ENCODE data around the gene IQCH.

The IQCH gene

DNA sequence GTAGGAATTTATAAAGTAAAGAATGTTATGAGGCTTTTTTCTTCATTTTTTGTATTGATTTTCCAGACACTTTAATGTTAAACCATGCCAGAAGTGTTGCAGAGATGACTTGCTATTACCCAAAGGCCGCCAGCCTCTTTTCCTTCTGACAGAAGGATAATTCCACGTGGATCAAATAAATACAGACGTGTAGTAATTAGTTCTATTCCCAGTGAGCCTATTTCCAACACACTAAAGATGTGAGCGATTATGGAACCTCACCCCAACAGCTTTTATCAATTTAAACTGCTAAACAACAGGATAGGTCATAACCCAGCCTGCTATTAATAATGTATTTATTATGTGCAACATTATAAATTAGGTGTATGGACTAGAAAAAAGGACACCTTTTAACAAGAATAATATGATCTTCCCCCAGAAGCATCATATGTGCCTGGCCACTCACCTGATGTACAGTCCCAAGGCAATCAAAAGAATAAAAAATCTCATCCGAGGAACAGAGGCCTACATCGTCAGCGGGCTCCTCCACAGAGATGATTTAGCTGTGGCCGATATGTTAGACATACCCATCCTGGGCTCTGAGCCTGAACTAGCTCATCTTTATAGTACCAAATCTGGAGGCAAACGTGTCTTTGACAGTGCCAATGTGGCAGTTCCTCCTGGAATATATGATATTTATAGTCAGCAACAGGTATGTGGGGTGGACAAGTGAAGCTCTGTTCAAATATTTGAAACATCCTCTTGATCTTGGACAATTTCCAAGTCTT, 140.5 kb downstream of the IQCH start:
- no peak for DNase-seq (ENCODE audit: low read depth in 2 of 2)

DNA sequence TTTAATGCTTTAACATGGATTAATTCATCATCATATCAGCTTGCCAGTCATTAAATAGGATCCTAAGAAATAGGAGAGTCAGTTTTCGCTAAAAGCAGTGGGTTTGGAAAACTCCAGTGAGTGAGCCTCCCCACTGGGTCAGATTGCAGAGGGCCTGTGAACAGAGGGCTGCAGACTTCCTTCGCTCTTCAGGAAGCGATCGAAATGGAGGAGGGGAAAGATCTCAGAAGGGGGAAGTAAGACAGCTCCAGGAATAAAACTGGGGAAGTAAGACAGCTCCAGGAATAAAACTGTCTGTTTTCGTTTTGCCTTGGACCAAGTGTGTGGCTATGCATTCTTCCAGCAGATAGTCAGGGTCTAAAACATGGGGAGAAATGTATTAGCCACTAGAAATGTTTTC, 141.5 kb downstream of the IQCH start:
- DNase-seq (ENCODE audit: low read depth in 2 of 2): no peak

DNA sequence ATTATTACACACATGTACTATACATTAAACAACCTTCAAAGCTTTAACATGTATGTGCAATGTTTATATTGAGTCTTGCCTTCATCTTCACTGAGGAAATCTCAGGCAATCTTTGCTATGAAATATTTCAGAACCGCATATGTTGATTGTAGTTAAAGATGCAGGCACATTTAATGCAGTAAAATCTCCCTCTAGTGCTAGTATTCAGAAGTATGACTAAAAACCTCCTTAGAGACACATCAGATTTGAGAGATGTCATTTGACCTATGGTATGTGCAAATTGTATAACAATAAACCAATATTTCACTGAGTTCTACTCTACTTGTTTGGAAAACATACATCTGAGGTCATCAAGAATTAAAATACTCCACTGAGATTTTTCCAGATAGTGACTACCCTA, 142.6 kb downstream of the IQCH start:
- DNase-seq (ENCODE audit: low read depth in 2 of 2): no peak

DNA sequence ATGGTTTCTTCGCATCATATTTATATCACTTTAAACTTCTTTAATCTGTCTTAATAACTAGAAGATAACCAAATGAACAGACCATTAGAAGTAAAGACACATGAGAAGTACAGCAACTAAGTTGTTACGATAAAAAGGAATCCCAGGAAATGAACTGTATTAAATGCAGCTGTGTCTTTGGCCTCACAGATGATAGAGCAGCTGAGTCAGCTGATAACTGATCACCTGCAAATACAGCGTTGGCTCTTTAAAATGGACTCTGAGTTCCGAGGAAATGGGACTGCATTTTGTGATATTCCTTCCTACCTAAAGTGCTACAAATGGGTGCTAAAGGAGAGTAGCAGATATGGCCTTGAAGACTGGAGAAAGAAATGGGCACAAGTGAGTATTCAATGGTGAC, 145.3 kb downstream of the IQCH start:
- DNase-seq (ENCODE audit: low read depth in 2 of 2): no peak

DNA sequence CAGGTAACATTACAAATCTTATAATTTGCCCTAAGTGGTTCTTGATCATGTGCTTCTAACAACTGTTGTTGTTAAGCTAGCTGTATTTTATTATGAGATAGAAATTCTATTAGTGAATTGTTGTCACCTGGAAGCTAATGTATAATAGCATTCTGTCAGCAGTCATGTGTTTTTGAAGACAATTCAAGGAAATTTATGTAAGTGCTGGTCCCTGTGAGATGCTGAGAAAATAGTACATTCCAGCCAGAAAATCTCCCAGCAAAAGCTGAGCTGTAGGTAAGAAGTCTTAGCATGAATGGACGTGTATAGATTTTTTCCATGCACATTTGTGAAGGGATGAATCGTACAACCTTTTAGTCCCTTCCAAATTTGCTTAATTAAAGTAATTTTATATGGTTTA, 146.3 kb downstream of the IQCH start:
- no peak for DNase-seq (ENCODE audit: low read depth in 2 of 2)

DNA sequence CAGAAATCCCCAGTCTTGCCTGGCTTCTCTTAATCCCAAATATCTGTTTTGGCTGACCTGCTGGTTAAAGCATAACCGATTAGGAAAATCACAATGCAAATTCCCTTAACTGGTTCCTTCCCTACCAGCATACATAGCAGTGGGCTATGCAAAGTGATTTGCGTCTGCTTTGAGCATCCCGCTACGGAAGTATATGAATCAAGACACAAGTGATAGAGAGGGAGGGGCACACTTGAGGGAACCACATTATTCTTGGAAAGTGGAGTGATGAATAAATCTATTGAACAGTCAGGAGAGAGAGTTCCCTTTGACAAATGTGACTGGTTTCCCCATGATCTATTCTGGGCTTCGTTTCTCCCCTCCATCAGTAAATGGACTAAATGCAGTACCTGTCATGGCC, 146.8 kb downstream of the IQCH start:
- DNase-seq (ENCODE audit: low read depth in 2 of 2): no peak

DNA sequence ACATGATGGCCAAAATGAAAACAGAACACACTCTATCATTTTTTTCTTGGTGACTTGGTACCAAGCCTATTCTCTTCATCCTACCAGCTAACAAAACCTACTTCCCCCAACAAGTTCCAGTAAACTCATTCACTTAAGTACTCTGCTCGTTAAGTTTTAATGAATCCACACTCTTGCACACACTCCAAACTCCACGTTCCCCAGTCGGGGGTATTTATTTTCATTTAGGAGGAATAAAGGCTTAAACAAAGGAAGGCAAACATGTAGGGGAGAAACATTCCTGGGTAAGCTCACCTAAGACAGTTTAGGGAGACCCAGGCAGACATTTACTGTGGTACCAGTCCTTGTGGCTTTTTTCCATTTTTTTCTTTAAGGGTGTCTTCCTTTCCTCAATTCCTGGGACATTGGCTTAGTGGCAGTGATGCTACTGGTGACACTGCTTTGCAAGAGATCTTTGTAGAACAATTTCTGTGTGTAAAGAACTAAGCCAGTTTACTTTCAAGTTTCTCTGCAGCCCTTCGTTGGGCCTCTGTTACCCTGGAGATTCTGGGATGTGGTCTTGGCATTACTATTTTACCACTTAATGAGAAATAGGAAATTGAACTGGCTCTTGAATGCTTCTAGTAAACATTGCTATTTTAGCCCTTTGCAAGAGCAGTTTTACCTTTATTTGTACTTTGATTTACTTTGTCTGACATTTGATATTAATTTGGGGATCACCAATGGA, 149.0 kb downstream of the IQCH start:
- no peak for DNase-seq (ENCODE audit: low read depth in 2 of 2)

DNA sequence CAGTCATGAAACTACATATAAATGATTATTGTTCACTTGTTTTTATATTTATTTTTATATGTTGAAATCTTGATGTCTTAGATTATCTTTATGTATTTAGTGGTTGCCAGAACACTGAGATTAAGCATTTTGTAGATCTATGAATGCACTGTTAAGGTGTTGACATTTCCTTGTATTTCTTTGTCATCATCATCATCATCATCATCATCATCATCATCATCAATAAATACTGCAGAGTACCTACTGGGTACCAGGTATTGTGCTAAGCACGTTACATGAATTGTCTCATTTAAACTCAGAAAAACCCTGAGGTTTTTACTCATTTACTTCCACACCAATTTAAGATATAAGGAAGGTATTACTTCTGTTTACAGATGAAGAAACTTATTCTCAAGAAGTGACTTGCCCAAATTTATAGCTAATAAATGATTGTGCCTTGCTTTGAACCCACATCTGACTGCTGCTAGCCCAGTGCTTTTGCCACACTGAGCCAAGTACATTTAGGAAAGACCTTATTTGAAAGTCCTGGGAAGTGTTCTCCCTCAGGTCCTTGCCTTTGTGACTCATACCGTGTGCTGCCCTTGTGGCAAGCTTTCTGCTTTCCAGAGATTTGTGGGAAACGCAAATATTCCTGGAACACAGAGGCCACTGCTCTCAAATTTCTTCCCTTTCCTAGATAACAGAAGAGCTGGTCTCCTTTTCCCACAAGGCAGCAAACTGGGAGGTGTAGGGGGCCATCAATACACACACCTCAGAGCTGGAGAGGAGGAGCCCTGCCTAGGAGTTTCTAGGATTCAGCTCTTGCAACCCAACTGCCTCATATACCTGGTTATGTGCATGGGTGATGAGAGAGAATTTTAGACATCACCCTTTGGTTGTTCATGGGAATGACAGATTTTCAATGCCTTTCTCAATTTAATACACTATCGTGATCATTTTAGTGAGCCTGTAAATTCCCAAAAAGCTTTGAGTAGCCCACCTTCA, 150.9 kb downstream of the IQCH start:
- DNase-seq (ENCODE audit: low read depth in 2 of 2): no peak

DNA sequence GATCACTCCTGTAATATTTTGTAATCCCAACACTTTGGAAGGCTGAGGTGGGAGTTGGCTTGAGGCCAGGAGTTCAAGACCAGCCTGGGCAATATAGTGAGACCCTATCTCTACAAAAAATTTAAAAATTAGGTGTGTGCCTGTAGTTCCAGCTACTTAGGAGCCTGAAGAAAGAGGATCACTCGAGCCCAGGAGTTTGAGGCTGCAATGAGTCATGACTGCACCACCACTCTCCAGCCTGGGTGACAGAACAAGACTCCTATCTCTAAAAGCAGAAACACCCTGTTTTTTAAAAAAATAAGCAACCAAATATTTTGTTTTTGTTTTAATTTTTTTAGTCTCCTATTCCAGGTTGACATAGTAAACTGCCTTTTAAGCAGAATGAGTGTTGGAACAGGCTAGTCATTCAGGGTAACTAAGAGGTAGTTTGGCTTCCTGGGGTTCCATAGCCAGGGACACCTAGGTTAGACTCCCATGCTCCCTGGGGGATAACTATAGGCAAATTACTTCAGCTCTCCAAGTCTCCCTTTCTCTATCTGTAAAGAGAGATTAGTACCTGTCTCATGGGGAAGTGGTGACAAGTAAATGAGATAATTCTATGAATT, 151.8 kb downstream of the IQCH start:
- no peak for DNase-seq (ENCODE audit: low read depth in 2 of 2)

DNA sequence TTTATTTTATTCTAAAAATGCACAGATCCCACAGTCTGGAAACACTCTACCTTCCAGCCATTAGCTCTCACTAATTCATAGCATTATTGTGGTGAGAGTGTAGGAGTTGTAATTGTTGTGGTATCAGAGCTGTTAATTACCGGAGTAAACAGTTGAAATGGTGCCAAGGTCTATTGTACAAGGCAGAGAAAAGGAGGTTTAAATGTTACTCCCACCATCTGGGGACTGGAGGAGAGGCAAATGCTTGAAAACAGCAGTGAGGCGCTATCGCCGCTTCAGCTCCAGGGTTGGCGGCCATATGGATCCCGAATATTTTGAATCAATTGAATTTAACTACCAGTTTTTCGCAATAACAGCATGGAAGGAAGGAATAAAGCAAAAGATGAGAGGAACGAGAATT, 153.2 kb downstream of the IQCH start:
- no peak for DNase-seq (ENCODE audit: low read depth in 2 of 2)

DNA sequence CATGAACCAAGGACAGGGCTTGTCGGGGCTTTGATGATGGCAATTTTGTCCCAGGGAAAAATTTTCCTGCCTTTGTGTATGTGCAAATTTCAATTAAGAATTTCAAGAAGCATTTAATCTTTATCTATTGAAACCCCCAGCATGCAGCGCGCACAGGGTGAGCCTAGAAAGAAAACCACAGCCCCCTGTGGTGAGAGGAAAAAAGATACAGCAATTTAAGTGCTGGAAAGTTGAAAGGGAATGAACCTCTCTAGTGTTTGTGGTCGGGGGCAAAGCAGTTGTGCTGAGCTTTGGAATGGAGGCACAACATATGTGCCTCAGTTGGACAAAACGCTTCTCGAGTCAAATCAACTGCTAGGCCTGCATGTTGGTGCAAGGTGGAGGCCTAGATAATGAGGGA, 154.6 kb downstream of the IQCH start:
- DNase-seq (ENCODE audit: low read depth in 2 of 2): no peak

DNA sequence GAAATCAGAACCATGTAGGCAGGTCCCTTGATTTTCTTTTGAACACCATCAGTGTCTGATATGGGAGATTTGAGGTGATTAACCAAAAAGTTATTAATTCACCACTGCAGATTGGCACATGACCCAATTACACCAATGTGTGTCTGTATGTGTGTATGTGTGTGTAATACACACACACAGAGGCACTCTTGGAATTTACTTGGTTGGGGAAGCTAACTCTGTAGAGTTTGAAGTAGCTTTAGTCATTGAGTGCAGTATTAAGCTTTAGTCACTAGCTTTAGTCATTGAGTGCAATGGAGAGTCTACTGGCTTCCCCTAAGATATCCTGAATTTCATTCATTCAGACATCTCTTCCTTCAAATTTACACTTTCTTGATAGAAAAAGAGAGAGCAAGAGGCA, 156.9 kb downstream of the IQCH start:
- DNase-seq (ENCODE audit: low read depth in 2 of 2): no peak

DNA sequence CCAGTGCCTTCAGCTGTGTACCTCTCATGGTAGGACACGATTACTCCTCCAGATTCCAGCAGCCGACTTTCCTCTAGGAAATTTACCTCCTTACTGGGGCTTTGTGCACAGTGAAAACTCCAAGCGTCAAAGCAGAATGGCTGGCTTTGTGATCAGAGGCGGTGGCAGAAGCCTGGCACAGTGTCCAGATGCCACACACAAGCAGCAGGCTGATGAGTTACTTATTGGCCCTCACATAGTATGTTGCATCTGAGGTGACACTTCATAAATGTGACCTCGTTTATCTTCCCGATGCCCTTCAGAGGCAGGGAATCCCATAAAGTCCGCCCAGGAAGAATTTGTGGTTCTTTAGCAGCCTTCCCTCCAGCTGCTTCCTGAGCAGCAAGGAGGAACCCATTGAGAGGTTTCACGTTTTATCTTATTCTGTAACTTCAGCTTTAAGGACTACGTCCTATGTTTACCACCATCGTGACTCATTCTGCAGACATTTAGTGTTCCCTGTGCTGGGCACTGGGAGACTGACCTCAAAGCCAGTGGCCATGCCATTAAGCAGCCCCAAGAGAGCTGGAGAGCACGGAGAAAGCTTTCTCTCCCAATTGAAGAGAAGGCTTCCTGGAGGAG, 159.3 kb downstream of the IQCH start:
- DNase-seq (ENCODE audit: low read depth in 2 of 2): no peak

DNA sequence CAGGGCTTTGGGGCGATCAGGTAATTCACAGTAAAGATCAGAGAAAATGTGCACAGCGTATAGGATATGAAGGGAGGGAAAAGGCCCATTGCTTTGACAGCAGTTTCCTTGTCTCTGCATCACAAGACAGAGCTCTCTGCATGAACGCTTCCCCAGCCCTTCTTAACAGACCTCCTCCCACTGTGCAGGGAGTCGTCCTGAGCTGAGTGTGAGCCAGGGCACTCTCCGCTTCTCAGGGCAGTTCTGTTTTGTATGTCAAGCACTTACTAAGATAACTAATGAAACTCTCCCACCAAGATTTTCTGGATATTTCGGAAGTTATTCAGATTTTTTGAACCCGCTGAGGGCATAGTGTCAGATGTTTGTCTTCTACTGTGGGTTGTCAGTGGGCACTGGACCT, 160.6 kb downstream of the IQCH start:
- DNase-seq (ENCODE audit: low read depth in 2 of 2): no peak

DNA sequence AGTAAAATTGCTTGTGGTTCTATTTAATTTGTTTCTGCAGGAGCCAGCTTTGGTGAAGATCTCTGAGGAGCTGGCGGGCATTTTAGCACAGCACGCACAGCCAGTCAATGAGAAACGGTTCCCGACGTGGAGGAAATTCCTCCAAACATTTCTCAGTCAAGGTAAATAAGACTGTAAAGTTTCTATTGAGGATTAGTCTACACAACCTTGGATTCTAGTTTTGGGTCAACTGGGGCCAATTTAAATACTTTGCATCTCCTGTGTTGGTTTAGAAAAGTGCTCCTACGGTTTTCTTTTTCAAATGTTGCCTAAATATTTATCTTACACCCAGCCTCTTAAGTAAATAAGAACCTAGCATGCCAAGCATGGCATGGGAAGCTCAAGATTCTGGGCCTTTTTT, 162.3 kb downstream of the IQCH start:
- no peak for DNase-seq (ENCODE audit: low read depth in 2 of 2)

DNA sequence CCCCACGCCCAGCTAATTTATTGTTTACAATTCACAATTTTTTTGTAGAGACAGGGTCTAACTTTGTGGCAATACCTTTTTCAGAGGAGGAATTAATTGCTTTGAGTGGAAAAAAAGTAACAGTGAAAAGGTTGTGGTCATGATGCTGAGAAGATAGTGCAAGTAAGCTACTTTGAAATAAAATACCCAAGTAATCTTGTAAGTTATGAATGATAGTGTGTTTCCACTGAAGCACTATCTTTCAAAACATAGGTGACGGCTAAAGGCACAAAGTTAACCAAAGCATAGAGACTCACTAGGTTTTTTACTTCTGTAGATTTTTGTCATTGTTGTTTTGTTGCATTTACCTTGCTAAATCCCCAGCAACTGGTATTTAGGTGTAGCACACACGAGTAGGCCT, 165.1 kb downstream of the IQCH start:
- no peak for DNase-seq (ENCODE audit: low read depth in 2 of 2)

DNA sequence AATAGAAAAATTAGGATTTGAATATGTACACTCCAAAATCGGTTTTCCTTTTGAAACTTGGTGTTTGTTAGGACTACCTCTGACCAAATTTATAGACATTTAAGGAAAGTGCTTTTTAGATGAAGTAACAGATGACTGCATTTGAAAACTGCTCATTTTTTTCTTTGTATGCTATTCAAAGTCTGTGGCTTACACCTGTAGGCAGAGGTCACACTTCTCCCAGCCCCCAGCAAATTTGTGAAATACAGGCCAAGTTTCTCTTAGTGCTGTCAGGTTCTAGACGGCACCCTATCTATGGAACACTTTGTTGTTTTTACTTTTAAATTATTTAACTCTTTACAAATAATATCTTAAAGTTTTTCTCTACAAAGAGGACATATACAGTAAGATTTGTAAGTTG, 165.6 kb downstream of the IQCH start:
- DNase-seq (ENCODE audit: low read depth in 2 of 2): no peak

DNA sequence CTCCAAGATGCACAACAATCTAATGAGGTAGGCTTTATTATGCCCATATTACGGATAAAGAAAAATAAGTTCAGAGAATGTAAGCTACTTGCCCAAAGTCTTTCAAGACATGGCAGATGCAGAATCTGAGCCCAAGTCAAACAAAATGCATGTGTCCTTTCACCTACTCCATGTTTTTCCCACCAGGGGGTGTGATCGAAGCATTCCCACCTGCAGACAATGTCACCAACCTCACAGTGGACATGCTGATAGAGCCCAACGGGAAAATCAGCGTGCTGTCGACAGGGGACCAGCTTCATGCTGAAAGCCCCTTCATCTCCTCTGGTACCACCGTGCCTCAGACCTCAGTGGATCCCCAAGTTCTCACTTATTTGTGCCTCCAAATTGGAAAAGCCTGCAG, 166.5 kb downstream of the IQCH start:
- DNase-seq (ENCODE audit: low read depth in 2 of 2): no peak

DNA sequence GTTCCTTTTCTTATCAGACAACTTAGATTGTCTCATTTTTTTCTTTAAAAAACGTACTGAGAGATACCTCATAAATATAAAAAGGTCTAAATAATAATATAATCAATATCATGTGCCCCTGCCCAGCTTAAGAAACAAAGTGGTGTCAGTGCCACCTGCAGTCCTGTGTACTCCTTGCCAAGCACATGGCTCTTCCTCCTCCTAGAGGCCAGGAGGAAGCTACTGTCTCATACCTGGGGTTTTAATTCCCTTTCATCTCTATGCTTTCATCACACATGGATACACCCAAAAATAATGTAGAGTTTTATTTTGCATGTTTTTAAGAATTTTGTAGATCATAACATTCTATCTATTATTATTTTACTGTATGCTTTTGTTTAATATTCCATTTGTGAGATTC, 167.7 kb downstream of the IQCH start:
- DNase-seq (ENCODE audit: low read depth in 2 of 2): no peak

DNA sequence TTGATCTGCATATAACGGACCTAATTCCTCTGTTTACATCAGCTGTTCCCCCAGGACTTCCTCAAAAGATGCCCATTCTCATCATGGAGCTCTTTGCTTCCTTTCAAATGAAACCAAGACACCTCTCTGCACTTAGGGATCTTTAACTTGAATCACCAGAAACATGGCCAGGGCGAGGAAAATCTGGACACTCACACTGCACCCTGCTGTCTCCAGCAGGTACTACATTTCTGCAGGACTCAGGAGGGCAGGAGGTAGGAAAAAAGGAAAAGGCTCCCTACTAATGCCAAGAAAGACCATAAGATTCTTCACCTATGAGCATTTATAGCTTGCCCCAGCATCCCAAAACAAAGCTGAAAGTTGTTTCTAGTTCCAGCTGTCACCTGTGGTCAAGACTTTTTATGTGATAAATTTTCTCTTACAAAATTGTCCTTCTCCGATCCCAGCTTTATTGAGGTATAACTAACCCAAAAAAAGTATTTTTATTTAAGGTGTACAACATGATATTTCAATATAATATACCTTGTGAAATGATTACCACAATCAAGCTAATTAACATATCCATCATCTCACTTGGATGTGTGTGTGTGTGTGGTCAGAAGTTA, 179.0 kb downstream of the IQCH start:
- peak; percentile 1 to 3 for DNase-seq (ENCODE audit: low read depth in 2 of 2)

Data from stimulated activated CD4-positive, alpha-beta T cell treated with anti-CD3 and anti-CD28 coated beads, Interleukin-1b, Interleukin-23, amount 100 ng/mL, for 4 hours (primary cell).